Fibroblast of villous mesenchyme (primary cell): ENCODE results near the gene KRT6A. TPM values are rescaled to one million over a fixed set of nuclear protein-coding genes. Genes with fewer than 3 reads are reported as not detected.
"Not testable (repeated sequence)": the region's sequence is repeated elsewhere in the genome, so short reads cannot be mapped to it uniquely, and the experiment has no call there.

Experiments used
- DNase-seq: peaks from one replicate; pipeline ENCODE4 v3.0.0-alpha.2; 2010; ENCODE audit warnings: low read depth
- H3K4me3 ChIP-seq: 2 replicates; pipeline ENCODE4 v1.5.1; 2011; ENCODE audit warnings: low read depth, mild to moderate bottlenecking, low read length
- CTCF ChIP-seq: IDR thresholded peaks from 2 replicates; pipeline ENCODE4 v1.5.1; 2012; ENCODE audit warnings: low read depth, mild to moderate bottlenecking, low read length; ENCODE audit not compliant: insufficient read depth
- total RNA-seq: library from RNA; depleted of rRNA; stranded (reverse); fragments of >200 nt; gene quantifications from 2 replicates; pipeline ENCODE4 v1.2.3, GENCODE V29; 2012

The KRT6A gene
- total RNA-seq, 1 donor: not detected

GRCh38 chr12:52502877-52503276, 9.8 kb upstream of the KRT6A start:
- DNase-seq: no peak
- no peak for TF ChIP-seq CTCF
- H3K4me3 ChIP-seq: no peak overlapping the region

- TF ChIP-seq CTCF: no peak
- no peak for DNase-seq
- no peak overlapping the region for H3K4me3 ChIP-seq
These were observed 8.4 kb upstream of the KRT6A start for GRCh38 chr12:52501490-52501889.

- not testable (repeated sequence) for H3K4me3 ChIP-seq, DNase-seq
These were observed 7.5 kb upstream of the KRT6A start for GRCh38 chr12:52500574-52500973.

- DNase-seq: no peak
- no peak for TF ChIP-seq CTCF
- no peak overlapping the region for H3K4me3 ChIP-seq
These were observed 6.9 kb upstream of the KRT6A start for GRCh38 chr12:52499806-52500560.

GRCh38 chr12:52498946-52499345, 5.9 kb upstream of the KRT6A start:
- no peak overlapping the region for H3K4me3 ChIP-seq
- DNase-seq: no peak
- no peak for TF ChIP-seq CTCF

GRCh38 chr12:52497975-52498374, 4.9 kb upstream of the KRT6A start:
- H3K4me3 ChIP-seq: no peak overlapping the region
- no peak for TF ChIP-seq CTCF
- DNase-seq: no peak

GRCh38 chr12:52496590-52497071, 3.6 kb upstream of the KRT6A start:
- peak; percentile 51 for DNase-seq
- no peak overlapping the region for H3K4me3 ChIP-seq
- TF ChIP-seq CTCF: no peak
